HG02623 (cell line): ENCODE results near the gene HLA-DMB.
"Not testable (repeated sequence)": the region's sequence is repeated elsewhere in the genome, so short reads cannot be mapped to it uniquely, and the experiment has no call there.

ENCODE experiments used
- ATAC-seq: cut with Tn5 transposase; IDR thresholded peaks from one replicate; pipeline ENCODE4 v1.9.1; 2021; ENCODE audit warnings: moderate library complexity; ENCODE audit not compliant: unreplicated experiment

The HLA-DMB gene

GRCh38 chr6:32952817-32953739, 12.2 kb upstream of the HLA-DMB start, which contains the start of gene HLA-DMA:
Gene HLA-DMA (minus strand): TSS chr6:32953097. CDS start chr6:32953036, 61 bp downstream.
- peak; percentile 83 for ATAC-seq

GRCh38 chr6:32950449-32950848, 9.6 kb upstream of the HLA-DMB start:
- ATAC-seq, result no peak

GRCh38 chr6:32950010-32950409, 9.2 kb upstream of the HLA-DMB start:
- ATAC-seq, result no peak

DNA sequence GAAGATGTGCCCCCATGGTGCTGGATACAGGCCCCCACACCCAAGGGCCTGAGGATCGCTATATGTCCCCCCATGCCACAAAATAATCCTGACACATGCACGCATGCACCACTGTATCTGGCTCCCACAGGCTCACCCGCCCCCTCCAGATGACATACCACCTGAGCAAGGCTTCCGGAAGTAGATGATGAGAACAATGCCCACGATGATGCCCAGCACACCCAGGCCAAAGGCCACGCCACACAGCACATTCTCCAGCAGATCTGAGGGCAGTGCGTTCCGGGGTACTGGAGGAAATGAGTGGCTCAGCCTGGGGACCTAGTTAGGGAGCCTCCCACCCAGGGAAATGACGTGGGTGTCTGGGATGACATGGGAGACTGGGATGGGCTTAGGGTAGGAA, 8.3 kb upstream of the HLA-DMB start:
- no peak for ATAC-seq

DNA sequence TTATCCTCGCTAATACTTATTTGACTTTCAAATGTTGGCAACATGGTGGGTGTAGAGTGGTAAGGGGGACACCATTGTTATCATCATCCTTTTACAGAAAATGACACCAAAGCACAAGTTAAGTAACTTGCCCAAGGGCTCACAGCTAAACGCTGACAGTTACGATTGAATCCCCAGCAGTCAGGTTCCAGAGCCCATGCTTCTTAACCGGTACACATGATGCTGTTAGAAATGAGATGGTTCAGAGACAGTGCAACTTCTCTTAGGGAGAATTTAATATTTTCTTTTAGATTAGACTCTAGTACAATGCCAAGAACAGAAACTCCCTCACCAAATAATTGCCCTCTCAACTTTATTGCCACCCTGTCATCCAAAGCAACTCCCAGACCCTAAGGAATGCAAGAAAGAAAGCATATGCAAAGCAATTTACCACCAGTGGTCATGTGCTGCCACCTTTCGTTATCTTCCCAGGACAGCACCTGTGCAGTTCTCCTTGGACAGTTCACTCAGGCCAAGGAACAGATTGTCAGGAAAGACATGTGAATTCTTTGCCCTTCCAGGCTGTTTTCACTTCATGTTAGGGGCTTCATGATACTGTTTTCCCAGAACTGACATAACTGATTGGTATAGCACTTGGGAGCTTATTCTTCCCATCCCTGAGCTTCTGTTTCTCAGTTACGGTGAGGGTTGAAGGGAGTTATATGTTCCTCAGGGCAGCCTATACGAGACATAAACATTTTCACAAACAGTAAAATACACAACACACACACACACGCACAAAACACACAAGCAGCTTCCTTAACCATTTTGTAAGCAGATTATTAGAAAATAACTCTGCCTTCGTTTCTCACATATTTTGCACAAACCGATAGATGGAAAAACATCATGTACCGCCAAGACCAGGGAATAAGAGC, 7.0 kb upstream of the HLA-DMB start:
- no peak for ATAC-seq

- no peak for ATAC-seq
Observed at GRCh38 chr6:32946893-32947292, 6.1 kb upstream of the HLA-DMB start.

DNA sequence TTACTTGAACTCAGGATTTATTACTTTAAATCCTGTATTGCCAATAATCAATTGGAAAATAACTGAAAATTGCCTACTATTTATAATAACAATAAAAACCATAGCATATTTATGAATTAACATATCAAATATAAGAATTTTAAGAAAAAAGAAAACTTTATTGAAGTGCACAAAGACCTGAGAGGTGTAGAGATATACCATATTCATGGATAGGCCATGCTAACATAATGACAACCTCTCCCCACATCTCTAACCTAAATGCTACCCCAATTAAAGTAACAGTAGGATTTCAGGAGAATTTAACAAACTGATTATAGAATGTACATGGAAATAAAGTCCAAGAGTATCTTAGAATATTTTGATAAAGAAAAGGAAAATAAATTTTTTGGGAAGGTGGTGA, 5.1 kb upstream of the HLA-DMB start:
- no peak for ATAC-seq

DNA sequence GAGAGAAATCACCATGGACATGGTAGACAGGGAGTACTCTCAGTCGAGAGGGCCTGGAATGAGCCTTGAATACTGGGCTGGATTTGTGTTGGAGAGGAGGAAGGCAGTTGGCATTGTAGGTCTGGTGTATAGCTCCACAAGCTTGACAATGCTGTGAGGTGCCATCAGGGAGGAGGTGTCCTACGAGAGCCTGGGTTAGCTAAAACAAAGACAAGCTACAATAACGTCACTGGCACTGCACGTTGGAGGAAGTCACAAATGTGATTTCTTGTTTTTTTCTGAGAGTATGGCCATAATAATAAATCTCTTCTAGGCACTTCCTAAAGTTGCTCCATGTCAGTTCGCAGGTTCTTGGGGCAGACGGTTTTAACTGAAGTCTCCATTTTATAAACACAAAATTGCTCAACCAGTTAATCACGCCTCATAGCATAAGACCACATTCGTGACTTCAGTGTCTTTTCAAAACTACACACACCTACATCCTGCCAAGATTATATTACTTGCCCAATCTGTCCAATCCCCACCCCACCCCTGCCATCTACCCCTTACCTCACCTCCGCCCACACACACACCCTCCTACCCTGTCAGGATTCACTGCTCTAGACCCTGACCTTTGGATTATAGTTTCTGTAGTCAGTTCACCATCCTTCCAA, 4.4 kb upstream of the HLA-DMB start:
- ATAC-seq, result no peak

DNA sequence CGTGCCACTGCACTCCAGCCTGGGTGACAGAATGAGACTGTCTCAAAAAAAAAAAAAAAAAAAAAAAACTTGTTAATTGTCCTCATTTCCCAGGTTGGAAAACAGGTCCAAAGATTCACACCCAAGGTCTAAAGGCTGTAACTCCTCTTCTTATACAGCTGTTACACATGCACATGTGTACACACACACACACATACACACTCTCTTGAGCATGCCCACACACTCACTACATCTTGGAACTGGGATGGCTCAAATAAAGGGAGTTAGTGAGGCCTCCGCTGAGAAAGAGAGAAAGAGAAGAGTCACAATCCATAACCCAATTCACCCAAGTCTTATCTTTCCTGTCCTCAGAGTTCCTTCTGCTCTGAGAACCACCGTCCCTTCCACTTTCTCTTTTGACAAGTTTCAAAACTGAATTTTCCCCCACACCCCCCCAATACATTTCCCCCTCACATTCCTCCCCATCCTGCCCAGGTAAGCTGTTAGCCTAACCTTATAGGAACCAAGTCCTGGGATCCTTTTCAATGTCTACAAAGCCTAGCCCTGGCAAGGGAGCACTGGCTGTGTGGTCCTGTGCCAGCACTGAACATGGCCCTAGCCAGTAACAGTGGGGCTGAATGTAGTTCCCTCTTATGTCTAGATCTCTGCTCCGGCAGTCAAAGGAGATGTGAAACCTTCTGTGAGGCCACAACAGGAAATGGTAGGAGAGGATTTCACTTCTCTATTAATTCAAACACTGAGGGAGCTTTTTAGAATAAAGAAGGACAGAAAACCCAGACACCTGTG, 3.2 kb upstream of the HLA-DMB start:
- ATAC-seq, result peak; percentile 38

GRCh38 chr6:32942555-32943123, 1.8 kb upstream of the HLA-DMB start:
- not testable (repeated sequence) for ATAC-seq

DNA sequence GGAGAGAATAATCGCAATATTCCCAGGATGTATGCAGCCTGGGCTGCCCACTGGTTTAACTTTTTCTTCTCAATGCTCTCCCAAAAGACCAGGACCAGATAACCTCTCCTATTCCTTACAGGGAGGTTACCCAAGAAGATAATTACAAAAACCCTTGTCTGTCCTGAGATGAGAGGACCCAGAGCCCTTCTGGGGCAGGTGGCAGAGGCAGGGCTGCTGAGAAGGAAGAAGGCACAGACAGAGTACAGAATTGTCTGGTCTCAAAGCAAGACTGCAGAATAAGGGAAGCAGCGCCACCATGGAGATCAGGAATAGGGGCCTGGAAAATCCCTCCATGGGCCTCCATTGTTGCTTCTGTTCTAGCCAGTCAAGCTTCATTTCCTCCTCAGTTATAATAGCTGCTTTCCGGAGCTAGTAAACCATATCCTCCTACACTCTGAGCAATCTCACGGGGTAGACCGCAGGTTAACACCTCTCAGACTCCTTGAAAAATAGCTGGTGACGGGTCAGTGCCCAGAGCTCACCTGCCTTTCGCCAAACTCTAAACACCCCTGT, 463 bp upstream of the HLA-DMB start:
- peak; percentile 50 for ATAC-seq

DNA sequence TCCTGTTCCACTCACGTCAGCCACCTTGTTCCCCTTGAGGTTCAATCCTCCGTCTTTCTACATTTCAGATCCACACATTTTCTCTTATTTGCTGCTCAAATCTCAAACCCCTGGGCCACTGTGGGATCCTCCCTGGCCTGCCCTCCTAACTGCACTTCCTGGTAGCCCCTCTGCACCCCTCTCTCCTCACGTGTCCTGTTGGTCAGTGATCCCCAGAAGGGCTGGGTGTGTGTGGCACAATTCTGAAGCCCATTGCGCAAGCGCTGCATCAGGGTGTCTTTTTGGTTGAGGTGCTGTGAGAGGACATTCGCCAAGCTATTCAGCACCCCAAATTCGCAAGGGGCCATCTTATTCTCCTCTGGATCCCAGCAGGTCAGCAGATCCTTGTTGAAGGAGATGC, 2.3 kb downstream of the HLA-DMB start:
- no peak for ATAC-seq

DNA sequence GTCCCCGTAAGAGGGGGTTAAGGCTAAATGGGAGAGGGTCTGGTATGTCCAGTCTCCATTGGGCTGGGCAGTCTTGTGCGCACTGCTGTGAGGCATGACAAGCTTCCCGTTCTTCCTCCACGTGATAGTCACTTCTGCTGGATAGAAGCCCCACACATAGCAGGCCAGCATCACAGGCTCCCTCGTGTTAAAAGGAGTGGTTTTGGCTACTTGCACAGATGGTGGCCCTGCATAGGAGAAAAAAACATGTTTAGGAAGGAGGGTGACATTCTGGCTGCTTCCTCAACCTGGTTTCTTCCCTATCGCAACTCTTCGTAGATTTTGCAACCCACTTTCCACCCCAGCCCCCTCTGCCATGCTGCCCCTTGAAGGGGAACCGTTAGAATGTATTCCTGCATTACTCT, 3.6 kb downstream of the HLA-DMB start:
- no peak for ATAC-seq

- no peak for ATAC-seq
Observed at GRCh38 chr6:32936239-32937152, 4.3 kb downstream of the HLA-DMB start.

DNA sequence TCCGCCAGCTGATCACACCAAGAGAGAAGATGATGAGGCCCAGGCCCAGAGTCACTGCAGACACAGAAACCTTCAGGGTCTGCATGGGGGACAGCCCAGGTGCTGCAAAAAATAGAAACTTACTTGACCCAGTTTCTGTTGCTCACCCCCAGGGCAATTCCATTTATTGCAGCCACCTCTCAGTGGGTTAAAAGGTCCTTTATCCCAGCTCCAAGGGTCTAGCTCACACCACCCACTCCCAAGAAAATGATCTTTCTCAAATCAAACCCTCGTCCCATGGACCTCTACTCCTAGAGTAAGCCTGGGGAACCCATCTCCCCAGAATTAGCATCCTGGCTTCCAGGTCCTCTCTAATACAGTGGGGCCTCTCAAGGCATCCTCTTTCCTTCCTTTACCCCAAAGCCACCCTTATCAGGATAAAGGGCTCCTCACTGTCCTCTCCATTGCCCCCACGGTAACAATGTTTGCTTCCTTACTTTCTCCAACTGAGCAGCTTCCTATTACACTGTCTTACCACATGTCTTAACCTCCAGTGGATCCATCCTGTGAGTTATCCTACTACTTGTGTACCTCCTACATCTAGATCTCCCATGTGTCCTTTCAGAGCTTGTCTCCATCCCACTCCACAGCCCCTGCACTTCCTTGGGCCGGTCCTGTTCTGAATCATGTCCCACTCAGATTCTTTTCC, 5.1 kb downstream of the HLA-DMB start:
- no peak for ATAC-seq

GRCh38 chr6:32933661-32934085, 7.2 kb downstream of the HLA-DMB start:
- ATAC-seq, result no peak

GRCh38 chr6:32932132-32932868, 8.5 kb downstream of the HLA-DMB start:
- ATAC-seq, result no peak
